NCI-H82 (cell line): Measurements from ENCODE around the gene GTF2H2C.
"Not testable (repeated sequence)": the region's sequence is repeated elsewhere in the genome, so short reads cannot be mapped to it uniquely, and the experiment has no call there.

Source experiments
- DNase-seq: peaks from one replicate; lab custom pipeline; 2025; lab: John Stamatoyannopoulos, UW

Gene GTF2H2C

DNA sequence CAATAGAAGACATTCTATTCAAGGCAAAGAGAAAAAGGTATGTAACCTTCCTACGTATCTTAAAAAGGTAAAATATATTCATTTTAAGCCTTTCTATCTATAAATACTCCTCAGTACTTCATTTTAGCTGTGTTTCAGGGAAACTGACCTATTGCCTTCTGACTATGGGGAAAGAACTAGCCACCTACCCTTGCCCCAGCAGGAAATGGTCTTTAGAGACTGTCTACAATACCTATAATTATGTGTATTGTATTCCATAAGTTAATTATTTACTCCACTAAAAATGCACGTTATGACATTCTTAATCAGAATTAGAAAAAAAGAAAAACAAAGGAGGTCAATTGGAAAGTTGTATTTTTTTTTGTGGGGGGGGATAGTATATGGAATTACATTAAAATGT lies 6.2 kb downstream of the GTF2H2C start:
- DNase-seq = not testable (repeated sequence)

- not testable (repeated sequence) for DNase-seq
These were observed 8.1 kb downstream of the GTF2H2C start for GRCh38 chr5:69568072-69568471.

DNA sequence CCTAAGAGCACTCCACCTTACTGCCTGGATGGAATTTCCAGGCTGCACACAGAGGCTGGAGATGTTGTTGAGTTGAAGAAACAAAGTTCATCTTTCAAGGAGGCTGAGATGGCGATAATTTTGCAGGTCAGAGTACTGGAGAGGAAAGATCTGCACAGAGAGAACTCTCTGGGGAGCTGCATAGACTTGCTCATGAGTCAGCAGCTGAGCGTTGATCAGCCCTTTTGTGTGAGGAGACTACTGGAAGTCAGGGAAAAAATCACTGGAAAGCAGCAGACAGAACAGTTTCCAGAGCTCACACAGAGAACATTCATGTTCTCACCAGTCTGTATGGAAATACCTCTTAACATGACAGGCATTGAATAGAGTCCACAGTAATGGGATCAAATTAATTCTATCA lies 23.4 kb downstream of the GTF2H2C start:
- DNase-seq = not testable (repeated sequence)

GRCh38 chr5:69596114-69596840 lies 36.3 kb downstream of the GTF2H2C start:
- DNase-seq = not testable (repeated sequence)

DNA sequence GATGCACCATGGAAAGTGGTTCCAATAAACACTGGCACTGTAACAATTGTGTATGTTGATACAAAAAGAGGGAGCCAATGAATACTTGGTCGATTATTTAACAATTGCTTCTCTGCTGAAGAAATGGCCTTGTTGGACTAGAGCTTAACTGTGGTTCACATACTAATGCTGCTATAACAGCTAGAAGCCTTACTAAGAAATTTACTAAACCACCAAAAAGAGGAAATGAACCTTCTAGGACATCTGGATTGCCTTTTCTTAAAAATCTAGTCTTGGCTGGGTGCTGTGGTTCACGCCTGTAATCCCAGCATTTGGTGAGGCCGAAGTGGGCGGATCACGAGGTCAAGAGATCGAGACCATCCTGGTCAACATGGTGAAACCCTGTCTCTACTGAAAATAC lies 42.0 kb downstream of the GTF2H2C start:
- not testable (repeated sequence) for DNase-seq

DNA sequence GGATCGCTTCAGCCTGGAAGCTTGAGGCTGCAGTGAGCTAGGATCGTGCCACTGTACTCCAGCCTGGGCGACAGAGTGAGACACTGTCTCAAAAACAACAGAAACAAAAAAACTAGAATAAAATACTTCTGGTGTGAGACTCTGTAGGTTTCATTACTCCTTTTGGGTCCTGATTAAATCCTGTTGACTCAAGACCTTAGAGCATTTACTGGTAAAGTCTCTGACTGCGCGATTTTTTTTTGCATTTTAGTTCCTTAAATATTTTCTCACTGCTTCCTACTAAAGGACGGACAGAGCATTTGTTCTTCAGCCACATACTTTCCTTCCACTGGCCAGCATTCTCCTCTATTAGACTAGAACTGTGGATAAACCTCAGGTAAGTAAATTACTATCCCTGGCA lies 46.8 kb downstream of the GTF2H2C start:
- DNase-seq = not testable (repeated sequence)

- not testable (repeated sequence) for DNase-seq
These were observed 47.8 kb downstream of the GTF2H2C start for GRCh38 chr5:69607750-69608149.

- DNase-seq = not testable (repeated sequence)
These were observed 49.0 kb downstream of the GTF2H2C start for GRCh38 chr5:69608861-69609496.

GRCh38 chr5:69614843-69615242 lies 54.9 kb downstream of the GTF2H2C start:
- DNase-seq = not testable (repeated sequence)

DNA sequence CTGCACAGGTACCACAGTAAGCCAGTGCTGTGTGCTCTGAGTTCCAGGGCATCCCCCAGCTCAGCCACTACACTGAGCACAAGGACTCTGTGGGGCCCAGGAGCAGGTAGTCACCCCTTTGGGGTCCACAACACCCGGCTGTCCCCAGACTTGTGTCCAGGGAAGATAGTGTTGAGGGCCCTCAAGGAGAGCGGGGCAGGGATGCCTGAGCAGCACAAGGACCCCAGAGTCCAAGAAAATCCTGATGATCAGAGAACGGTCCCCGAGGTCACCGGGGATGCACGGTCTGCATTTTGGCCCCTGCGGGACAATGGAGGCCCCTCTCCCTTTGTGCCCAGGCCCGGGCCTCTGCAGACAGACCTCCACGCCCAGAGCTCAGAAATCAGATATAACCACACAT lies 71.9 kb downstream of the GTF2H2C start:
- not testable (repeated sequence) for DNase-seq
